A549 treated with CORT108297 at 1 μM for 4 hours (cell line): ENCODE data around the gene KCNH4. TPM values are rescaled to one million over a fixed set of nuclear protein-coding genes. Genes with fewer than 3 reads are reported as not detected.

Experiments used
- total RNA-seq: library from RNA; stranded (reverse); fragments of 200-300 nt; extraction: Qiagen RNA extraction; gene quantifications from 5 replicates; pipeline ENCODE4 v1.2.3, GENCODE V29; 2022

Gene KCNH4
- total RNA-seq, result 0.15 to 0.49 TPM (median 0.39 TPM) in 5 replicates

GRCh38 chr17:42180922-42181850 is at the start of gene KCNH4:
KCNH4 (minus strand) TSS chr17:42181142; CDS start chr17:42180945, 197 bp downstream.

GRCh38 chr17:42193969-42194899 is 13.3 kb upstream of the KCNH4 start, which contains the start of gene GHDC:
GHDC (minus strand) TSS chr17:42194494; CDS start chr17:42193581, 913 bp downstream.

GRCh38 chr17:42184713-42185620 is 4.0 kb upstream of the KCNH4 start, which contains the start of gene HCRT:
HCRT (minus strand) TSS chr17:42185452; CDS start chr17:42185365, 87 bp downstream.

GRCh38 chr17:42122371-42123303 is 58.3 kb downstream of the KCNH4 start, which contains the start of gene HSPB9:
HSPB9 (plus strand) TSS chr17:42122804; CDS start chr17:42122851, 47 bp downstream.

GRCh38 chr17:42120770-42121769 is 59.9 kb downstream of the KCNH4 start, which contains the start of gene KAT2A:
KAT2A (minus strand) TSS chr17:42121367; CDS start chr17:42121304, 63 bp downstream.

GRCh38 chr17:42112552-42113176 is 68.3 kb downstream of the KCNH4 start, which contains the start of gene DHX58:
DHX58 (minus strand) TSS chr17:42112714; CDS start chr17:42111892, 822 bp downstream.

Other genes with a start within 250 kb of the KCNH4 start
- 59.8 to 75.7 TPM (median 71.5 TPM) in 5 replicates for gene CNP, start 214.3 kb downstream of the KCNH4 start, total RNA-seq
- 115 to 125 TPM (median 118 TPM) in 5 replicates for gene DNAJC7, start 163.7 kb downstream of the KCNH4 start, total RNA-seq
- 44.6 to 49.7 TPM (median 48.8 TPM) in 5 replicates for gene NKIRAS2, start 161.1 kb downstream of the KCNH4 start, total RNA-seq
- gene C17orf113, start 130.5 kb downstream of the KCNH4 start, total RNA-seq, result 0.47 to 0.94 TPM (median 0.79 TPM) in 5 replicates
- 0.09 to 0.29 TPM (median 0.23 TPM) in 5 replicates for gene ZNF385C, start 82.7 kb downstream of the KCNH4 start, total RNA-seq
- gene DHX58, start 68.4 kb downstream of the KCNH4 start, total RNA-seq, result 0.30 to 0.59 TPM (median 0.38 TPM) in 5 replicates
- 37.5 to 58.5 TPM (median 53.2 TPM) in 5 replicates for gene KAT2A, start 59.8 kb downstream of the KCNH4 start, total RNA-seq
- not detected in 5 replicates for gene HSPB9, start 58.3 kb downstream of the KCNH4 start, total RNA-seq
- gene RAB5C, start 26.2 kb downstream of the KCNH4 start, total RNA-seq, result 223 to 270 TPM (median 267 TPM) in 5 replicates
- 0.23 to 0.29 TPM (median 0.24 TPM) in 4 of 5 replicates, not detected in the other for gene HCRT, start 4.3 kb upstream of the KCNH4 start, total RNA-seq
- 15.7 to 22.8 TPM (median 21.1 TPM) in 5 replicates for gene GHDC, start 13.4 kb upstream of the KCNH4 start, total RNA-seq
- 23.3 to 30.2 TPM (median 28.6 TPM) in 5 replicates for gene STAT5B, start 95.2 kb upstream of the KCNH4 start, total RNA-seq
- 3.8 to 6.8 TPM (median 5.8 TPM) in 5 replicates for gene STAT5A, start 107.4 kb upstream of the KCNH4 start, total RNA-seq
- 72.7 to 81.7 TPM (median 77.8 TPM) in 5 replicates for gene STAT3, start 207.3 kb upstream of the KCNH4 start, total RNA-seq
- 416 to 511 TPM (median 450 TPM) in 5 replicates for gene CAVIN1, start 242.1 kb upstream of the KCNH4 start, total RNA-seq